SK-N-SH (cell line): ENCODE data around the gene UBD. TPM values are rescaled to one million over a fixed set of nuclear protein-coding genes. Genes with fewer than 3 reads are reported as not detected.

Source experiments
- CTCF ChIA-PET: fragments of 300-600, 350-600 bp; formaldehyde crosslinking; extraction: SDS; loops from one replicate; lab custom pipeline; 2021; lab: Yijun Ruan, JAX
- POLR2A ChIA-PET: fragments of 350-600 bp; sonication (Branson Sonifier 250); formaldehyde crosslinking; extraction: SDS; loops from one replicate; lab custom pipeline; 2020; ENCODE audit warnings: antibody characterized with exemption, inconsistent platforms; lab: Yijun Ruan, JAX
- DNase-seq: peaks from one replicate; pipeline ENCODE4 v3.0.0; 2012
- H2AFZ ChIP-seq: fragments of 200-600 bp; sonication (generic); 2 replicates; pipeline ENCODE4 v1.8.1; 2016; ENCODE audit warnings: antibody characterized with exemption, mild to moderate bottlenecking, low read depth
- H3F3A ChIP-seq: fragments of 200-600 bp; sonication (generic); replicated peaks from 2 replicates; pipeline ENCODE3; 2016; ENCODE audit warnings: antibody characterized with exemption, mild to moderate bottlenecking; ENCODE audit not compliant: insufficient read depth
- H3K27ac ChIP-seq, 2 experiments: fragments of 200-500 bp in 1 of 2; fragments of 200-600 bp in 1 of 2; sonication (Bioruptor generic) in 1 of 2; sonication (generic), shearing (Covaris generic) in 1 of 2; 2 replicates each; pipeline versions ENCODE4 v1.5.1 to v1.6.1; 2014 to 2016; ENCODE audit warnings: low read depth in 2 of 2, inconsistent platforms in 1 of 2, low read length in 1 of 2, mild to moderate bottlenecking in 1 of 2, mixed read lengths in 1 of 2
- H3K27me3 ChIP-seq: fragments of 200-600 bp; sonication (generic), shearing (Covaris generic); 2 replicates; pipeline ENCODE4 v1.6.1; 2016; ENCODE audit warnings: mixed run types; ENCODE audit not compliant: insufficient read depth
- H3K36me3 ChIP-seq, 2 experiments: fragments of 200-500 bp in 1 of 2; fragments of 200-600 bp in 1 of 2; sonication (Bioruptor generic) in 1 of 2; sonication (generic) in 1 of 2; replicated peaks in 1 of 2; 2 replicates each; pipeline versions ENCODE3 to v1.5.1; 2014 to 2016; ENCODE audit warnings: low read length in 1 of 2, mild to moderate bottlenecking in 1 of 2; ENCODE audit not compliant: insufficient read depth in 2 of 2, control insufficient read depth in 1 of 2
- H3K4me1 ChIP-seq, 2 experiments: fragments of 200-500 bp in 1 of 2; fragments of 200-600 bp in 1 of 2; sonication (Bioruptor generic) in 1 of 2; sonication (generic), shearing (Covaris generic) in 1 of 2; 2 replicates each; pipeline versions ENCODE4 v1.5.1 to v1.6.1; 2014 to 2016; ENCODE audit warnings: low read depth in 1 of 2, low read length in 1 of 2, mixed run types in 1 of 2; ENCODE audit not compliant: insufficient read depth in 2 of 2, control insufficient read depth in 1 of 2
- H3K4me2 ChIP-seq: fragments of 200-600 bp; sonication (generic), shearing (Covaris generic); 2 replicates; pipeline ENCODE4 v1.6.1; 2017; ENCODE audit warnings: mixed run types
- H3K4me3 ChIP-seq, 2 experiments: fragments of 200-500 bp in 1 of 2; fragments of 200-600 bp in 1 of 2; sonication (Bioruptor generic) in 1 of 2; sonication (generic), shearing (Covaris generic) in 1 of 2; 2 replicates each; pipeline versions ENCODE4 v1.5.1 to v1.8.1; 2014 to 2016; ENCODE audit warnings: low read depth in 2 of 2, inconsistent platforms in 1 of 2, low read length in 1 of 2, mild to moderate bottlenecking in 1 of 2, mixed read lengths in 1 of 2, moderate library complexity in 1 of 2
- H3K79me2 ChIP-seq: fragments of 200-600 bp; sonication (generic); 2 replicates; pipeline ENCODE4 v1.8.1; 2017; ENCODE audit warnings: mild to moderate bottlenecking; ENCODE audit not compliant: insufficient read depth
- H3K9ac ChIP-seq: fragments of 200-600 bp; sonication (generic); 2 replicates; pipeline ENCODE4 v1.6.1; 2017; ENCODE audit warnings: mixed run types
- H3K9me2 ChIP-seq: fragments of 200-600 bp; sonication (generic); 2 replicates; pipeline ENCODE4 v1.6.1; 2017; ENCODE audit warnings: mixed run types
- H3K9me3 ChIP-seq: fragments of 200-600 bp; sonication (generic); 2 replicates; pipeline ENCODE4 v1.6.1; 2017; ENCODE audit warnings: mixed run types, mild to moderate bottlenecking, moderate library complexity
- H4K20me1 ChIP-seq: fragments of 200-600 bp; sonication (generic); 2 replicates; pipeline ENCODE4 v1.6.1; 2017; ENCODE audit warnings: mild to moderate bottlenecking, mixed run types; ENCODE audit not compliant: insufficient read depth
- CHD2 ChIP-seq: fragments of 150-350 bp; IDR thresholded peaks from 2 replicates; pipeline ENCODE4 v1.6.1; 2018; ENCODE audit warnings: low read length; ENCODE audit not compliant: partially characterized antibody
- ELF1 ChIP-seq: IDR thresholded peaks from 2 replicates; pipeline ENCODE4 v1.4.0; 2012
- EP300 ChIP-seq, 2 experiments: IDR thresholded peaks; 2 replicates each; pipeline versions ENCODE4 v1.4.0 to v1.6.1; 2012; ENCODE audit warnings: borderline replicate concordance in 1 of 2, low read depth in 1 of 2, low read length in 1 of 2
- EZH2phosphoT487 ChIP-seq: fragments of 200-600 bp; sonication (generic); IDR thresholded peaks from 2 replicates; pipeline ENCODE4 v1.6.1; 2017; ENCODE audit warnings: low read depth, mixed run types, mild to moderate bottlenecking, antibody characterized with exemption, moderate library complexity, borderline replicate concordance
- FOSL2 ChIP-seq: IDR thresholded peaks from 2 replicates; pipeline ENCODE4 v1.4.0; 2012; ENCODE audit warnings: low read depth, mild to moderate bottlenecking, moderate library complexity, borderline replicate concordance
- FOXJ3 ChIP-seq: sonication (generic); formaldehyde crosslinking; IDR thresholded peaks from 2 replicates; pipeline ENCODE4 v1.5.1; 2020; ENCODE audit warnings: mild to moderate bottlenecking, missing genetic modification reagents
- NFIC ChIP-seq: IDR thresholded peaks from 2 replicates; pipeline ENCODE4 v1.4.0; 2012; ENCODE audit warnings: borderline replicate concordance
- POLR2AphosphoS5 ChIP-seq: IDR thresholded peaks from 2 replicates; pipeline ENCODE4 v1.6.1; 2012; ENCODE audit warnings: low read depth, low read length
- RAD21 ChIP-seq: IDR thresholded peaks from 2 replicates; pipeline ENCODE4 v1.6.1; 2012; ENCODE audit warnings: mild to moderate bottlenecking, low read length
- RFX5 ChIP-seq: IDR thresholded peaks from 2 replicates; pipeline ENCODE4 v1.6.1; 2012; ENCODE audit warnings: mild to moderate bottlenecking, improper control_type of control experiment, low read length
- SIN3A ChIP-seq: IDR thresholded peaks from 2 replicates; pipeline ENCODE4 v1.6.1; 2012; ENCODE audit warnings: low read depth, mild to moderate bottlenecking, low read length, moderate library complexity, borderline replicate concordance
- SMC3 ChIP-seq: IDR thresholded peaks from 2 replicates; pipeline ENCODE4 v1.6.1; 2012; ENCODE audit warnings: low read depth, low read length, improper control_type of control experiment
- TCF12 ChIP-seq: IDR thresholded peaks from 2 replicates; pipeline ENCODE4 v1.4.0; 2012
- TEAD4 ChIP-seq: IDR thresholded peaks from 2 replicates; pipeline ENCODE4 v1.4.0; 2012; ENCODE audit warnings: mild to moderate bottlenecking, borderline replicate concordance; ENCODE audit not compliant: insufficient read depth
- YY1 ChIP-seq: IDR thresholded peaks from 2 replicates; pipeline ENCODE4 v1.4.0; 2012; ENCODE audit warnings: low read depth, mild to moderate bottlenecking
- WGBS: methylation state at CpG from one replicate; pipeline ENCODE4 v1.1.6; 2017; ENCODE audit warnings: low lambda C conversion rate; 5-methylcytosine and 5-hydroxymethylcytosine counted together
- polyA plus RNA-seq, 3 experiments: library from polyadenylated mRNA; depleted of rRNA; stranded (reverse); fragments of >200 nt; gene quantifications; 2 replicates each; pipeline ENCODE4 v1.2.3, GENCODE V29; 2012
- small RNA-seq, 7 experiments: library from RNA; depleted of rRNA; stranded (forward); fragments of <200 nt; gene quantifications; one replicate each; pipeline ENCODE3, GENCODE V24; 2012
- TF ChIP-seq, protein P1 (sequence below): fragments of 150-350 bp; IDR thresholded peaks from 2 replicates; pipeline ENCODE4 v1.6.1; 2016; ENCODE audit warnings: mild to moderate bottlenecking, low read depth, low read length
- TF ChIP-seq, protein P2 (sequence below): IDR thresholded peaks from 2 replicates; pipeline ENCODE4; 2012
- TF ChIP-seq, protein P3 (sequence below): IDR thresholded peaks from 2 replicates; pipeline ENCODE4 v1.4.0; 2012; ENCODE audit warnings: low read depth

The UBD gene
- polyA plus RNA-seq, 1 of the 3 experiments (the other 2 are of a cell fraction): not detected

DNA sequence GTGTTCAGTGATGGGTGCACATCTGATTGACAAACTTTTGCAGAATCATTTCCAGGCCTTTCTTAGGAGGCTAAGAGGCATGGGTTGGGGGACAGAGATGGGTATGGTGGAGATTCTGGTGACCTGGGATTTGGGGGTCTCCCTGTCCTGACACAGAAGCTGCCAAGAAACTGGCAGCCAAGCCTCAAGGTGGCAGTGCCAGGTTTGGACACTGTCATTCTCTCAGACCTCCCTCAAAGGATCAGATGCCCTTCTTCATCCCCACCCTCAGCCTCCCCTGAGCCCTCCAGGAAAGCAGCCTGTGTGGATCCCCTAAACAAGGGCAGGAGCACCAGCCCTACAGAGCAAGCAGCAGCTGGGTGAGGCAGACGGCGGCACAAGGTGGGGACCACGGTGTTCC, 53.7 kb downstream of the UBD start:
- POLR2A ChIA-PET: no interaction called here
- CTCF ChIA-PET: no interaction called here
- no peaks in the 10 kb centered on the region for H3K79me2 ChIP-seq
- 0 out of 4 replicates have a peak, but pooled peaks cover 0 to 7% of the 10 kb centered on the region in 2 experiments for H3K4me1 ChIP-seq
- no peaks in the 10 kb centered on the region for H3K9me2 ChIP-seq
- H3F3A ChIP-seq: no peaks in the 10 kb centered on the region
- H4K20me1 ChIP-seq: no peaks in the 10 kb centered on the region
- no peak overlapping the region for H3K27ac ChIP-seq
- no peak for DNase-seq
- no peak overlapping the region for H3K4me2 ChIP-seq
- H3K9ac ChIP-seq: no peak overlapping the region
- no peak overlapping the region for H2AFZ ChIP-seq
- H3K27me3 ChIP-seq: peaks cover 57% of the 10 kb centered on the region
- H3K4me3 ChIP-seq: no peak overlapping the region
- H3K36me3 ChIP-seq: no peaks in the 10 kb centered on the region
- 0% methylated on average over 2 of the region's 3 CpGs for WGBS
- TF ChIP-seq NFIC (no peak), FOSL2 (no peak), TEAD4 (no peak), EP300 (IDR thresholded peaks at IDR 0.05; ENCODE audit: borderline replicate concordance in 1 of 2, low read depth in 1 of 2, low read length in 1 of 2) (no peak), ELF1 (no peak), SIN3A (no peak), POLR2AphosphoS5 (no peak), FOXJ3 (CRISPR knock-in tag) (no peak), CHD2 (no peak), SMC3 (no peak), RFX5 (no peak), YY1 (no peak), RAD21 (no peak), EZH2phosphoT487 (no peak), TCF12 (no peak)
- TF ChIP-seq, protein P1, sequence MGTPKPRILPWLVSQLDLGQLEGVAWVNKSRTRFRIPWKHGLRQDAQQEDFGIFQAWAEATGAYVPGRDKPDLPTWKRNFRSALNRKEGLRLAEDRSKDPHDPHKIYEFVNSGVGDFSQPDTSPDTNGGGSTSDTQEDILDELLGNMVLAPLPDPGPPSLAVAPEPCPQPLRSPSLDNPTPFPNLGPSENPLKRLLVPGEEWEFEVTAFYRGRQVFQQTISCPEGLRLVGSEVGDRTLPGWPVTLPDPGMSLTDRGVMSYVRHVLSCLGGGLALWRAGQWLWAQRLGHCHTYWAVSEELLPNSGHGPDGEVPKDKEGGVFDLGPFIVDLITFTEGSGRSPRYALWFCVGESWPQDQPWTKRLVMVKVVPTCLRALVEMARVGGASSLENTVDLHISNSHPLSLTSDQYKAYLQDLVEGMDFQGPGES: no peak
- TF ChIP-seq, protein P2, sequence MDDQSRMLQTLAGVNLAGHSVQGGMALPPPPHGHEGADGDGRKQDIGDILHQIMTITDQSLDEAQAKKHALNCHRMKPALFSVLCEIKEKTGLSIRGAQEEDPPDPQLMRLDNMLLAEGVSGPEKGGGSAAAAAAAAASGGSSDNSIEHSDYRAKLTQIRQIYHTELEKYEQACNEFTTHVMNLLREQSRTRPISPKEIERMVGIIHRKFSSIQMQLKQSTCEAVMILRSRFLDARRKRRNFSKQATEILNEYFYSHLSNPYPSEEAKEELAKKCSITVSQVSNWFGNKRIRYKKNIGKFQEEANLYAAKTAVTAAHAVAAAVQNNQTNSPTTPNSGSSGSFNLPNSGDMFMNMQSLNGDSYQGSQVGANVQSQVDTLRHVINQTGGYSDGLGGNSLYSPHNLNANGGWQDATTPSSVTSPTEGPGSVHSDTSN: no peak
- TF ChIP-seq, protein P3, sequence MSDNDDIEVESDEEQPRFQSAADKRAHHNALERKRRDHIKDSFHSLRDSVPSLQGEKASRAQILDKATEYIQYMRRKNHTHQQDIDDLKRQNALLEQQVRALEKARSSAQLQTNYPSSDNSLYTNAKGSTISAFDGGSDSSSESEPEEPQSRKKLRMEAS: no peak
- TF ChIP-seq, all 33 proteins: peak for 0
- H3K9me3 ChIP-seq: no peaks in the 10 kb centered on the region

Small RNA genes within 50 kb of the gene (small RNA-seq; reads per million reads assigned to genes)
- gene SNORD32B (0 reads per million in 7 experiments), gene TMEM183AP1 (0 to 2.6 (median 0) reads per million in 7 experiments)

Other genes with a start within 250 kb of the UBD start
- gene OR5V1, start 190.9 kb downstream of the UBD start, polyA plus RNA-seq (2012; rRNA removed): not detected in 2 replicates
- not detected in 2 replicates for gene OR12D3, start 184.4 kb downstream of the UBD start, polyA plus RNA-seq (2012; rRNA removed)
- gene OR12D2, start 164.1 kb downstream of the UBD start, polyA plus RNA-seq (2012; rRNA removed): not detected in 2 replicates
- gene OR12D1, start 144.8 kb downstream of the UBD start, polyA plus RNA-seq (2012; rRNA removed): not detected in 2 replicates
- not detected in 2 replicates for gene OR10C1, start 120.4 kb downstream of the UBD start, polyA plus RNA-seq (2012; rRNA removed)
- gene OR11A1, start 102.7 kb downstream of the UBD start, polyA plus RNA-seq (2012; rRNA removed): not detected in 2 replicates
- gene OR2H1, start 102.6 kb downstream of the UBD start, polyA plus RNA-seq (2012; rRNA removed): not detected in 2 replicates
- not detected in 2 replicates for gene MAS1L, start 71.8 kb downstream of the UBD start, polyA plus RNA-seq (2012; rRNA removed)
- not detected in 2 replicates for gene OR2H2, start 25.4 kb upstream of the UBD start, polyA plus RNA-seq (2012; rRNA removed)
- 26.8 and 33.8 TPM in 2 replicates for gene GABBR1, start 73.5 kb upstream of the UBD start, polyA plus RNA-seq (2012; rRNA removed)
- gene MOG, start 97.4 kb upstream of the UBD start, polyA plus RNA-seq (2012; rRNA removed): not detected in 2 replicates
- gene ZFP57, start 121.4 kb upstream of the UBD start, polyA plus RNA-seq (2012; rRNA removed): not detected in 2 replicates
- 0.28 and 0.31 TPM in 2 replicates for gene HLA-F, start 163.7 kb upstream of the UBD start, polyA plus RNA-seq (2012; rRNA removed)